Anterior cingulate cortex (tissue), 58 donors: ENCODE results near the gene NCOA1.

Experiments
- DNase-seq, 58 donors: peaks; one replicate each; lab custom pipeline; 2025; lab: John Stamatoyannopoulos, UW

The NCOA1 gene

DNA sequence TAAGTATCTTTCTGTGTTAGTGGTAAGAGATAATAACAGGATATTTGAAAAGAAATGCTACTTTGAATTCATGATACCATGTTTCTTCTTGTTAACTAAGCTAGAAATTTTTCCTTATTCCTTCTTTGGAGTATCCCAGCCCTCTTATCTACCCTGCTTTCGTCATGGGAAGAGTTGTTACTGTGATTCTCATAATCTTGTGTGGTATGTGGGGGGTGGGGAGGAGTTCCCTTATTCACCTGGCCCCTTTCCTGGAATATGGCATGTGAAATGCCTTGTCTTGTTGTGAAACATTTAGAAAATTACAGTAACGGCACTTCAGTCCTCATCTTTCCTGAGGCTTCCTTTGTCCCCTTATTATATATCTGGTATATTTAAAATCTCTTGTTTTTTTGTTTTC lies 129.9 kb downstream of the NCOA1 start:
- DNase-seq, result no peak

GRCh38 chr2:24621779-24622538 lies 130.9 kb downstream of the NCOA1 start:
- no peak for DNase-seq

DNA sequence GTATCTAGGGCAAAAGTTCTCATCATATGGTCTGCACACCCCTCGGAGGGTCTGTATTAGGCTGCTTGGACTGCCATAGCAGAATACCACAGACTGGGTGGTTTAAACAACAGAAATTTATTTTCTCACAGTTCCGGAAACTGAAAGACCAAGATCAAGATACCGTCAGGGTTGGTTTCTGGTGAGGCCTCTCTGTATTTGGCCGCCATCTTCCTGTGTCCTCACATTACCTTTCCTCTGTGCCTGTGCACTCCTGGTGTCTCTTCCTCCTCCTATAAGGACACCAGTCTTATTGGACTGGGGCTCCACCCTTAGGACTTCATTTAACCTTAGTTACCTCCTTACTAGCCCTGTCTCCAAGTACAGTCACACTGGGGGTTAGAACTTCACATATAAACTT lies 132.5 kb downstream of the NCOA1 start:
- DNase-seq, result no peak

DNA sequence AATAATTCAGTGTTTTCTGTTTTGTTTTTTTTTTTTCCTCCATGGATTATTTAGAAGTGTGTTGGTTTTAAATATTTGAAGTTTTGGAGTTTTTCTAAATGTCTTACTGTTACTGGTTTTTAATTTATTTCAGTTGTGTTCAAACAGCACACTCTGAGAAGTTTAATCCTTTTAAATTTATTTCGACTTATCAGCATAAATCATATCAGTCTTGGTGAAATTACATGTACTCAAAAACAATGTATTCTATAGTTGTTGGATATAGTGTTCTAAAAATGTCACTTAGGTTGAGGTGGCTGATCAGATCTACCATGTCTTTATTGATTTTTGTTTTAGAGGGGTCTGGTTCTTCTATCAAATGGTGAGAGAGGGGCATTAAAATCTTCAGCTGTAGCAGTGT lies 134.7 kb downstream of the NCOA1 start:
- DNase-seq, result no peak

DNA sequence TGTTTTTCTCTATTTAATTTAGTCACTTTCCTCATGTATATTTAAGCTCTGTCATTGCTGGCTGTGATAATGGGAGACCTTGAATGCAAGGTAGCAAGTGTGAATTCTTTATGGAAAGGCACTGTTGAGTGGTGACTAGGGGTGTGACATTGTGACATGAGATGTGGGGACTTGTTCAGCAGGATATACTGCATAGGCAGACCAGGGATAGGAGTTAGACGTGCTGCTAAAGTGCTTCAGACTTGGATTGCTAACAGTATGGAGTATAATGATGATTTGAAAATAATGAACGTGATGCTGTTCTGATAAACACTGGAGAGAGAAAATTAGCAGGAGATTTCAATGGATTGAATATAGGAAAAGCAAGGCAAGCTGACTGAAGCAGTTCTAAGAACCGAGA lies 135.1 kb downstream of the NCOA1 start:
- DNase-seq, result no peak

- no peak for DNase-seq
These were observed 137.7 kb downstream of the NCOA1 start for GRCh38 chr2:24628746-24629145.

DNA sequence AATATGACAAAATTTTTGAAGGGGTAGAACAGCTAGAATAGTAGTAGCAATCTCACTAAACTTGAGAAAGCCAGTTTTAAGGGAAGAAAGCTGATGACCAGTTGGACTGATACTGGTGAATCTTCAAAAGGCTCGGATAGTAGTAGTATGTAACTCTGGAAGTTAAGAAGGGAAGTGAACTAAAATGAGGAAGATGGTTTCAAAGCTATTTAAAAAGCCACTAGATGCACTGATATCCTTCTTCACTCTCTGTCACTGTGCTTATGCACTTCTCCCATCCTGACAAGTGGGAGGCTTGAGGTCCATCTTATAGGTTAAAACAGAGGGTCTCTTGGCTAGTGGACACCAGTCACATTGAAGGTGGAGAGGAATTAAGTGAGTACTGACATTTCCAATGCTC lies 141.1 kb downstream of the NCOA1 start:
- DNase-seq, result no peak

DNA sequence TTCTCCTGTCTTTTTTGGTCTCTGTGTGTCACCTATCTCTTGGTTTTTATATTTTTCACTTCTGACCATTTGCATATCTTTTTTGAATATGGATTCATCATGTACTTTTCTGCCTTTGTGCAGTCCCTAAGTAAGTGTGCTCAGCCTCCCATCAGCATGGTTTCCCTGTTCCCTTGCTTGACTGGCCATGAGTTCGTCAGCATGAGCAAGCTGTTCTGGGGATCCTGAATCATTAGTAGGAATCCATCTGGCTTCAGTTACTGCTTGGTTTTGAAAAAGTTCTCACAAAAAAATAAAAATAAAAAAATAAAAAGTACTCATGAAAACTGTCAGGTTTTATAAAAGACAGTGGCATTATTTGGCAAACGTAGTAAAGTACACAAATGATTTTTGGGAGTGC lies 144.1 kb downstream of the NCOA1 start:
- DNase-seq, result no peak

- no peak for DNase-seq
These were observed 147.5 kb downstream of the NCOA1 start for GRCh38 chr2:24638568-24638967.

DNA sequence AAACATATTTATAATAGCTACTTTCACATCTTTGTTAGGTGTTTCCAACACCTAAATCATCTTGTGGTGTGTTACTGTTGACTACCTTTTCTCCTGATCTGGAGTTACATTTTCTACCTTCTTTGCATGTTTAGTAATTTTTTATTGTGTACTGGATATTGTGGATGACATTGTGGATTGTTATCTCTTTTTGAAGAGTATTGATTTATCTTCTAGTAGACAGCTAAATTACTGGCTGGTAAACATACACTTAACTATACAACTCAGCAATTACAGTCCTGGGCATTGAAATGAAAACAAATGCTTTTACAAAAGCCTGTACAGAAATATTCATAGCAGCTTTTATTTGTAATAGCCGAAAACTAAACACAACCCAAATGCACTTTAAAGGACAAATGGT lies 151.3 kb downstream of the NCOA1 start:
- DNase-seq, result no peak

DNA sequence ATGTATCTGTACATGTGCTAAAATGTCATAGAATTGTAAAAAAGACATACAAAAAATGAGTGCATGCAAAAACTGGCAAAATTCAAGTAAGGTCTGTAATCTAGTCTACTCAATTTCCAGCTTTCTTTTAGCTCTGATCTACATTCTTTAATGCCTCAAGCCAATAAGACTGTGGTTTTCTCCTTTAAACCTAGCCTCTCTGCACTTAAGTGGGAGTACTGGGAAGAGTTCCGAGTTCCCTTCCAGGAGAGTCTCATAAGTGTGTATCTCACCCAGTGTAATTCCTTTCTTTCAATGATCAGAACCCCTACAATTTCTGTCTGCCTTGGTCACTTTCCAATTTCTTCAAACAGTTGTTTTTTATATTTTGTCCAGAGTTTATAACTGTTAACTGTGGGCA lies 152.0 kb downstream of the NCOA1 start:
- peak in 1 of 58 donors; percentile 22 for DNase-seq

GRCh38 chr2:24644032-24644431 lies 153.0 kb downstream of the NCOA1 start:
- DNase-seq, result no peak

- no peak for DNase-seq
These were observed 160.1 kb downstream of the NCOA1 start for GRCh38 chr2:24650997-24651642.

GRCh38 chr2:24651643-24652003 lies 160.6 kb downstream of the NCOA1 start:
- DNase-seq, result no peak

DNA sequence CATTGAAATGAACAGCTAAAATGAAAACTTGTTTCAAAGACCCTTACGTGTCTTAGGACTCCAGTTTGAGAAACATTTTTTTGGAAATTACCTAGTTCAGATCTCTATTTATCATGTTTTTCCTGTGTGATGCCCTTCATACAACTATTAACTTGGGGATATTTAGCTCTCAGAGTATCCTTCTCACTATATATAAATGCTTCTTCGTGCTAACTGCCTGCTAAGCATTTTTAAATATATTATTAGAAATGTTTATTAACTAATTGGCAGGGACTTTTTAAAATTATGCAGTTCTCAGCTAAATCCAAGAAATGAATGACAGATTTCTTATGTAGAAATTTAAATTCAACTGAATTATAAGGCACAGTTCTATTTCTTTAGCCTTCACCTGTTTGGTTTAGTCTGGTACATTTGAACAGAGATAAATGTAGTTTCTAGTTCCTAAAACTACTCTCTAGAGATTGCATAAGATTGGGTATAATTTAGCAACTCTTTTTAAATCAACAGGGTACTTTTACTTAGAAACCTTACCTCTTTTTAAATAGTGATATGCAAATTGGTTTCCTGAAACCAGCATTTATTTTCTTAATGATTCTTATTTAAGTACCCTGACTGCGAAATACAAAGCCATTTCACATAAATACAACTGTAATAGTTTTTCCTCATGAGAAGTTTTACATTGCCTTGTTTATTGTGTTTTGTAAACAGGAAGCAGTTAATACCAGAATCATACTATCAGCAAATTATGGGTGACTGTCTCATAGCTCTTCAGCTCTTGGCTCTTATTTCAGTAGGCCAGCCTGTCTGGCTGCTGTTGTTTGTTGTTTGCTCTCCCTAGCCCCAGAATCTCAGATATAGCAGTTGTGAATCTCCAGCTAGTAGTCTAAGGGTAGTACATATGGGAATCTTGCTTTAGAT lies 161.5 kb downstream of the NCOA1 start:
- no peak for DNase-seq

GRCh38 chr2:24657818-24658217 lies 166.8 kb downstream of the NCOA1 start:
- DNase-seq, result no peak

DNA sequence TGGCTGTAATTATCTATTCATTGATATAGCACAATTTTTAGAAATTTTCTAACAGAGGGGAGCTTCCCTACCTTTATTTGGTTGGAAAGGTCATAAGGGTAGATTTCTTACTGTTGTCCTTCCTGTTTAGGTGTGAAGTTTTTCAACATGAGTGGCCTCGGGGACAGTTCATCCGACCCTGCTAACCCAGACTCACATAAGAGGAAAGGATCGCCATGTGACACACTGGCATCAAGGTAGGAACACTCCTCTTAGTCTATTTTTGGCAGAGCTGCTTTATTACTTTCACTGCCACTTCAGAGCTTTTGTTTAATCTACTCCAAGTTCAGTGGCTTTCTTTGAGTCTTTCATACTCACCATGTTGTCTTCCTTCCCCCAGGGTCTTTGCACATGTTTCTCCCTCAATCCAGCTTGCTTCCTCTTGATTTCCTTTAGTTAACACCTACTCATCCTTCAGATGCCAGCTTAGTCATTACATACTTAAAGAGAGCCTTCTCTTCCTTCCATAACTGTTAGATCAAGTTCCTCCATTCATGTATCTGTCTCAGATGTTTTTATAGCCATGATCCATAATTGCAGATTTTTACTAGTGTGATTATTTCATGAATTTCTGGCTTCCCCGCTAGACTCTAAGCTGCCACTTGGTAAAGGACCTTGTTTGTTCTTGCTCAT lies 167.6 kb downstream of the NCOA1 start:
- no peak for DNase-seq

DNA sequence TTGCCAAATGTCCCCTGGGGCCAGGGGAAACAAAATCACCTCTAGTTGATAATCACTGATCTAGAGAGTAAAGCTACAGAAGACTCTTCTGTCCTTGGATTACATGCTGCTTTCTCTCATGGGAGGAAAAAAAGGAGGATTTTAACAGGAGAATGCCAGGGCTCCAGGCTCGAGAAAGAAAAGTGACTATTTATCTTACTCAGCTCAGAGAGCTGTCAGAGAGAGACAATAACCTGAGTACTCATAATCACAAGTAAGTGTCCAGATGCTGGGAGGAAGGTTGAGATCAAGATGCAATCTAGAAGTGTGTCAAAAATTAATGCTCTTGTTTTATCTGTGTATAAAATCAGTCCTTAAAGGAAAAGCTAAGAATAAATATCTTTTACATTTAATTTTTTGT lies 168.8 kb downstream of the NCOA1 start:
- no peak for DNase-seq

DNA sequence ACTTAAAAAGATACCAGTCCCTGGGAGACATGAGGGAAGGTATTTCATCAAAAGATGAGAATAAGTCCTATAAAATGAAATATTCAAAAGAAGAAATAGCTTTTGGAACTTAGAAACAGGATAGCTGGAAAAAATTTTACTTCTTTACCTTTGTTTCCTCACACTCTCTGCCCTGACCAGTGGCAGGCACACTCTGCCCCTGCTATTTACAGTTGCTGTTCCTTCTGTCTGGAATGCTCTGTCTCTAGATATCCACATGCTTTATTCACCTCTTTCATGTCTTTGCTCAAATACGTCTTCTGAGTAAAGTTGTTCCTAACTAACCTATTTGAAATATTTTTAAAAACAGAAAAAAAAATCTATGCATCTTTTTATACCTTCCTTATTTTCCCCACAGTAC lies 176.5 kb downstream of the NCOA1 start:
- DNase-seq, result no peak

DNA sequence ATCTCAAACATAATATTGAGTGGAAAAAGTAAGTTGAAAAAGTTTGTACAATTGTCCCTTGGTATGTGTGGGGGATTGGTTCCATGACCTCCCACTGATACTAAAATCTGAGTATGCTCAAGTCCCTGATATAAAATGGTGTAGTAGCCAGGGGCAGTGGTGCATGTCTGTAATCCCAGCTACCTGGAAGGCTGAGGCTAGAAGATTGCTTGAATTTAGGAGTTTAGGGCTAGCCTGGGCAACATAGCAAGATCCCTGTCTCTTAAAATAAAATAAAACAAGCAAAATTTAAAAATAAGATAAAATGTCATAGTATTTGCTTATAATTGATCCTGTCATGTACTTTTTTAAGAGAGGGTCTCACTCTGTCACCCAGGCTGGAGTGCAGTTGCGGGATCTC lies 180.2 kb downstream of the NCOA1 start:
- no peak for DNase-seq

DNA sequence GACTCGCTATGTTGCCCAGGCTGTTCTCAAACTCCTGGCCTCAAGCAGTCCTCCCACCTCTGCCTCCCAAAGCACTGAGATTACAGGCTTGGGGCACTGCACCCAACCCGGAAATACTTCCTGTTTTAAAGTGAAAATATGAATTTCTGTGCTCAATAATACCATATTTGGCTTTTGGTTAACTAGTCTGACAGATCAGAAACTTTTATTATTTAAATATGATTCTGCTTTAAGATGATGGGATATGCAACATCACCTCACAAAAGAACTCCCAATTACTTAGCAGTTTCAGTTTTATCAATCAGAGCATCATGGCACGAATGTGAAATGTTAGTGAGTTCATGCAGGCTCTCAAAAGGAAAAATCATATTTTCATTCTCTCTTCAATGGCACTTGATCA lies 181.5 kb downstream of the NCOA1 start:
- DNase-seq, result no peak
